Testis (tissue), 2 donors: Measurements from ENCODE around the gene RGSL1.

Source experiments
- CTCF ChIP-seq, 3 experiments: fragments of 450-650 bp in 2 of 3; fragments of 200-600 bp in 1 of 3; sonication (generic) in 1 of 3; IDR thresholded peaks; one replicate each; pipeline ENCODE4 v1.5.1; 2016 to 2019; ENCODE audit warnings: antibody characterized with exemption in 3 of 3, mild to moderate bottlenecking in 2 of 3, moderate library complexity in 1 of 3
- POLR2A ChIP-seq: fragments of 450-650 bp; IDR thresholded peaks from one replicate; pipeline ENCODE4 v1.6.1; 2017; ENCODE audit warnings: antibody characterized with exemption, mild to moderate bottlenecking, moderate library complexity

GRCh38 chr1:182476625-182477024 lies 26.7 kb downstream of the RGSL1 start:
- no peak for TF ChIP-seq CTCF (IDR thresholded peaks at IDR 0.05)
- no peak for TF ChIP-seq POLR2A
